WTC11 (cell line): ENCODE measurements around the gene TMEFF2. TPM values are rescaled to one million over a fixed set of nuclear protein-coding genes. Genes with fewer than 3 reads are reported as not detected.

ENCODE experiments used
- ATAC-seq: fragments of 200-7000 bp; cut with Tn5 transposase; 2 replicates; pipeline ENCODE4 v1.10.0; 2021; ENCODE audit warnings: mild to moderate bottlenecking, moderate library complexity
- CTCF ChIA-PET: fragments of 300-600 bp; sonication (Branson Sonifier 250); formaldehyde crosslinking; loops from one replicate; lab custom pipeline; 2021; ENCODE audit warnings: antibody characterized with exemption; lab: Charles Lee
- POLR2A ChIA-PET: fragments of 350-600 bp; sonication (Branson Sonifier 250); formaldehyde crosslinking; loops from one replicate; lab custom pipeline; 2021; ENCODE audit warnings: antibody characterized with exemption; lab: Charles Lee
- DNase-seq: peaks from one replicate; pipeline ENCODE4 v3.0.0; 2021; ENCODE audit warnings: low spot score
- H3K27ac Mint-ChIP-seq: 2 replicates; pipeline ENCODE4 v1.8.0; 2021; ENCODE audit warnings: mixed read lengths
- H3K27me3 Mint-ChIP-seq: 2 replicates; pipeline ENCODE4 v1.8.0; 2021; ENCODE audit warnings: low read depth, mild to moderate bottlenecking, moderate library complexity, mixed read lengths
- H3K36me3 Mint-ChIP-seq: 2 replicates; pipeline ENCODE4 v1.8.0; 2021; ENCODE audit warnings: mixed read lengths
- H3K4me1 Mint-ChIP-seq: 2 replicates; pipeline ENCODE4 v1.8.0; 2022; ENCODE audit warnings: mixed read lengths
- H3K4me3 Mint-ChIP-seq: 2 replicates; pipeline ENCODE4 v1.8.0; 2021; ENCODE audit warnings: mild to moderate bottlenecking, moderate library complexity, mixed read lengths
- H3K9me3 Mint-ChIP-seq: 2 replicates; pipeline ENCODE4 v1.8.0; 2021; ENCODE audit warnings: mixed read lengths
- FOXK1 ChIP-seq: sonication (generic); formaldehyde crosslinking; IDR thresholded peaks from 2 replicates; pipeline ENCODE4 v1.8.0; 2022; ENCODE audit warnings: mild to moderate bottlenecking, moderate library complexity, missing genetic modification reagents
- FOXP1 ChIP-seq: sonication (generic); formaldehyde crosslinking; IDR thresholded peaks from 2 replicates; pipeline ENCODE4 v1.8.0; 2022; ENCODE audit warnings: missing genetic modification reagents, mild to moderate bottlenecking, moderate library complexity, borderline replicate concordance
- GRHL2 ChIP-seq: fragments of 250-450 bp; sonication (Bioruptor Pico); IDR thresholded peaks from 2 replicates; pipeline ENCODE4 v1.8.0; 2022; ENCODE audit warnings: mild to moderate bottlenecking, moderate library complexity; ENCODE audit not compliant: insufficient replicate concordance, severe bottlenecking
- JAZF1 ChIP-seq: fragments of 250-450 bp; sonication (Bioruptor Pico); IDR thresholded peaks from 2 replicates; pipeline ENCODE4 v1.9.0; 2021; ENCODE audit warnings: moderate library complexity, mild to moderate bottlenecking, inconsistent platforms
- NFE2L1 ChIP-seq: sonication (generic); formaldehyde crosslinking; IDR thresholded peaks from 2 replicates; pipeline ENCODE4 v1.8.1; 2023; ENCODE audit warnings: missing genetic modification reagents
- RORB ChIP-seq: fragments of 250-450 bp; sonication (Bioruptor Pico); IDR thresholded peaks from 2 replicates; pipeline ENCODE4 v1.9.0; 2021; ENCODE audit warnings: mild to moderate bottlenecking
- SMAD4 ChIP-seq: sonication (generic); formaldehyde crosslinking; IDR thresholded peaks from 2 replicates; pipeline ENCODE4 v1.8.0; 2022; ENCODE audit warnings: mild to moderate bottlenecking, missing genetic modification reagents
- SP1 ChIP-seq: sonication (generic); formaldehyde crosslinking; conservative IDR thresholded peaks from 2 replicates; pipeline ENCODE4 v1.8.1; 2022; ENCODE audit warnings: missing genetic modification reagents
- TCF7 ChIP-seq: sonication (generic); formaldehyde crosslinking; IDR thresholded peaks from 2 replicates; pipeline ENCODE4 v1.8.0; 2022; ENCODE audit warnings: mild to moderate bottlenecking, low read depth, missing genetic modification reagents, moderate library complexity
- ZBTB21 ChIP-seq: sonication (generic); formaldehyde crosslinking; IDR thresholded peaks from 2 replicates; pipeline ENCODE4 v1.8.1; 2023; ENCODE audit warnings: mild to moderate bottlenecking, missing genetic modification reagents, borderline replicate concordance
- ZMAT4 ChIP-seq: fragments of 250-450 bp; sonication (Bioruptor Pico); IDR thresholded peaks from 2 replicates; pipeline ENCODE4 v1.9.0; 2021; ENCODE audit warnings: mild to moderate bottlenecking
- ZNF219 ChIP-seq: sonication (generic); formaldehyde crosslinking; IDR thresholded peaks from 2 replicates; pipeline ENCODE4 v1.8.0; 2023; ENCODE audit warnings: missing genetic modification reagents, mild to moderate bottlenecking, borderline replicate concordance
- ZNF532 ChIP-seq: fragments of 250-450 bp; sonication (Bioruptor Pico); IDR thresholded peaks from 2 replicates; pipeline ENCODE4 v1.9.0; 2021; ENCODE audit warnings: mild to moderate bottlenecking, borderline replicate concordance
- total RNA-seq: library from RNA; stranded (reverse); gene quantifications from 3 replicates; pipeline ENCODE4 v1.2.3, GENCODE V29; 2021
- TF ChIP-seq, protein P1 (sequence below): sonication (generic); formaldehyde crosslinking; IDR thresholded peaks from 2 replicates; pipeline ENCODE4 v1.8.0; 2022; ENCODE audit warnings: mild to moderate bottlenecking, missing genetic modification reagents
- TF ChIP-seq, protein P2 (sequence below): sonication (generic); formaldehyde crosslinking; conservative IDR thresholded peaks from 2 replicates; pipeline ENCODE4 v1.8.1; 2022; ENCODE audit warnings: mild to moderate bottlenecking, missing genetic modification reagents
- TF ChIP-seq, protein P3 (sequence below): sonication (generic); formaldehyde crosslinking; IDR thresholded peaks from 2 replicates; pipeline ENCODE4 v1.8.1; 2023; ENCODE audit warnings: mild to moderate bottlenecking, moderate library complexity, missing genetic modification reagents

Gene TMEFF2
- total RNA-seq, 1 experiment from 2014 or later = 2.3 TPM

- H3K27me3 Mint-ChIP-seq = peaks cover 72% of the 10 kb centered on the region
- ChIA-PET POLR2A (no interaction called here), CTCF (interaction anchor here (0.6 to 4.3 kb wide), 6 partner anchors 33 to 384 kb away, joined by 3 to 26 read pairs (median 6); no protein-coding TSS in a partner anchor)
- DNase-seq = peak; percentile 69
- TF ChIP-seq SP1 (CRISPR knock-in tag) (no peak), NFE2L1 (0 out of 2 replicates have a peak, but pooled peaks have one; percentile 55)
- TF ChIP-seq, protein P1, sequence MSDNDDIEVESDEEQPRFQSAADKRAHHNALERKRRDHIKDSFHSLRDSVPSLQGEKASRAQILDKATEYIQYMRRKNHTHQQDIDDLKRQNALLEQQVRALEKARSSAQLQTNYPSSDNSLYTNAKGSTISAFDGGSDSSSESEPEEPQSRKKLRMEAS (CRISPR knock-in tag) = peak; percentile 51; the same call in 1 of the 2 replicates
- peak overlapping the region; percentile 85 for H3K4me3 Mint-ChIP-seq
- H3K27ac Mint-ChIP-seq = no peak overlapping the region
- H3K4me1 Mint-ChIP-seq = peaks cover 26% of the 10 kb centered on the region
- H3K36me3 Mint-ChIP-seq = no peaks in the 10 kb centered on the region
- ATAC-seq = peak; percentile 18
- H3K9me3 Mint-ChIP-seq = no peaks in the 10 kb centered on the region
Measured at GRCh38 chr2:192195548-192196418, 1.1 kb upstream of the TMEFF2 start.

- Mint-ChIP-seq H3K4me3 (peak overlapping the region; percentile 85), H3K27ac (no peak overlapping the region), H3K27me3 (peaks cover 72% of the 10 kb centered on the region), H3K9me3 (no peaks in the 10 kb centered on the region), H3K4me1 (peaks cover 26% of the 10 kb centered on the region), H3K36me3 (no peaks in the 10 kb centered on the region)
- ChIA-PET POLR2A (interaction anchor here (0.6 kb wide), 1 partner anchor 487 kb away, joined by 3 read pairs; no protein-coding TSS in a partner anchor), CTCF (interaction anchor here (0.9 to 4.3 kb wide), 8 partner anchors 29 to 382 kb away, joined by 3 to 26 read pairs (median 6); no protein-coding TSS in a partner anchor)
- 0 out of 2 replicates have a peak, but pooled peaks have one; percentile 30 for TF ChIP-seq FOXK1
- TF ChIP-seq, protein P1 (CRISPR knock-in tag) = peak; percentile 23; the same call in 1 of the 2 replicates
- no peak for TF ChIP-seq JAZF1
- TF ChIP-seq SMAD4 (CRISPR knock-in tag) = no peak
- TF ChIP-seq ZNF219 = no peak
- no peak for TF ChIP-seq ZMAT4 (CRISPR knock-in tag)
- TF ChIP-seq FOXP1 = 0 out of 2 replicates have a peak, but pooled peaks have one; percentile 13
- DNase-seq (peak; percentile 14), ATAC-seq (peak; percentile 2)
Measured at GRCh38 chr2:192194265-192194865, 368 bp downstream of the TMEFF2 start.

DNA sequence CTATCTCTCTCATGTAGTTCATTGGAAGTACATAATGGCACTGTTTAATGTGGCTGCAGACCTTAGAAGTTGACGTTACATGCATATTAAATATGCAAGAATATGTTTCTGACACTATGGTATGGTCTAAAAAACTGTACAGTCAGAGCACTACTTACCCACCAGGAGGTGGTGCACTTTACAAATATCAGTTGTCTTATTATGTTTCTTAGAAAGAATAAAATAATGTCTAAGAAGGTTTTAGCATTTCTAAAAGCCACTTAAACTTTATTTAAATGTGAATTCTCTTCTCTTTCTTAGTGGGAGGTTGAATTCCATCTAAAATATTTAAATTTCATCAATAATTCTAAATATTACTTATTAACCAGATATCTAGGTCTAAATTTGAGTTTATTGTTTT lies 4.3 kb downstream of the TMEFF2 start:
- H3K36me3 Mint-ChIP-seq = no peaks in the 10 kb centered on the region
- DNase-seq (no peak), ATAC-seq (no peak)
- ChIA-PET POLR2A (no interaction called here), CTCF (no interaction called here)
- no peaks in the 10 kb centered on the region for H3K9me3 Mint-ChIP-seq
- H3K4me3 Mint-ChIP-seq = no peak overlapping the region
- H3K27ac Mint-ChIP-seq = no peak overlapping the region
- TF ChIP-seq, protein P2, sequence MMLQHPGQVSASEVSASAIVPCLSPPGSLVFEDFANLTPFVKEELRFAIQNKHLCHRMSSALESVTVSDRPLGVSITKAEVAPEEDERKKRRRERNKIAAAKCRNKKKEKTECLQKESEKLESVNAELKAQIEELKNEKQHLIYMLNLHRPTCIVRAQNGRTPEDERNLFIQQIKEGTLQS (CRISPR knock-in tag) = no peak
- TF ChIP-seq TCF7 (CRISPR knock-in tag) = no peak
- TF ChIP-seq RORB = no peak
- TF ChIP-seq, protein P3, sequence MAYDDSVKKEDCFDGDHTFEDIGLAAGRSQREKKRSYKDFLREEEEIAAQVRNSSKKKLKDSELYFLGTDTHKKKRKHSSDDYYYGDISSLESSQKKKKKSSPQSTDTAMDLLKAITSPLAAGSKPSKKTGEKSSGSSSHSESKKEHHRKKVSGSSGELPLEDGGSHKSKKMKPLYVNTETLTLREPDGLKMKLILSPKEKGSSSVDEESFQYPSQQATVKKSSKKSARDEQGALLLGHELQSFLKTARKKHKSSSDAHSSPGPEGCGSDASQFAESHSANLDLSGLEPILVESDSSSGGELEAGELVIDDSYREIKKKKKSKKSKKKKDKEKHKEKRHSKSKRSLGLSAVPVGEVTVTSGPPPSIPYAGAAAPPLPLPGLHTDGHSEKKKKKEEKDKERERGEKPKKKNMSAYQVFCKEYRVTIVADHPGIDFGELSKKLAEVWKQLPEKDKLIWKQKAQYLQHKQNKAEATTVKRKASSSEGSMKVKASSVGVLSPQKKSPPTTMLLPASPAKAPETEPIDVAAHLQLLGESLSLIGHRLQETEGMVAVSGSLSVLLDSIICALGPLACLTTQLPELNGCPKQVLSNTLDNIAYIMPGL (CRISPR knock-in tag) = no peak
- peaks cover 44% of the 10 kb centered on the region for H3K27me3 Mint-ChIP-seq
- H3K4me1 Mint-ChIP-seq = peaks cover 14% of the 10 kb centered on the region

DNA sequence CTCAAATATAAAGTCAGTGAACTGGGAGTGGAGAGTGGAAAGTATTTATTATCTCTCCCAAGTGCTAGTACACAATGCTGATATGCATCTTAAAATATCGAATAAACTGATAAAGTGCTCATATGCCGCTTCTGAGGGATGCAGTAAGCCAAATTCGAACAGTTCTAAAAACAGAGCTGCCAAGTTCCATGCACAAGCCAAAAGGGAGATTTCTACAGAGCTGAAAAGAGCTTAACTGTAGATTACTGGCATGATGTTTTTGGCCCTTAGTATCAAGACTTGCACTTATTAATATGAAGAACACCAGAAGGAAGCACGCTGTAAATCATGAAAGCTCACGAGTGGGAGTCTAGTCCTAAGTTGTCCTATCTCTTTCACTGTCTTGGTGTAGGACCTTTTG lies 7.9 kb downstream of the TMEFF2 start:
- DNase-seq (no peak), ATAC-seq (no peak)
- Mint-ChIP-seq H3K9me3 (no peaks in the 10 kb centered on the region), H3K27me3 (peaks cover 10% of the 10 kb centered on the region), H3K4me3 (no peak overlapping the region), H3K4me1 (no peaks in the 10 kb centered on the region), H3K36me3 (no peaks in the 10 kb centered on the region), H3K27ac (no peak overlapping the region)
- POLR2A ChIA-PET = no interaction called here
- CTCF ChIA-PET = interaction anchor here (0.9 kb wide), 1 partner anchor 375 kb away, joined by 3 read pairs; no protein-coding TSS in a partner anchor
- TF ChIP-seq ZBTB21 (CRISPR knock-in tag) = no peak
- TF ChIP-seq ZNF532 (CRISPR knock-in tag) = no peak
- no peak for TF ChIP-seq GRHL2 (CRISPR knock-in tag)
